ENCODE results near the gene SELL. TPM values are rescaled to one million over a fixed set of nuclear protein-coding genes. Genes with fewer than 3 reads are reported as not detected.

The SELL gene
- total RNA-seq, 1 donor from 2014 or later: not detected

GRCh38 chr1:169644297-169644696 lies 67.1 kb downstream of the SELL start:
- no peak overlapping the region for H3K4me3 Mint-ChIP-seq
- TF ChIP-seq CTCF (IDR thresholded peaks at IDR 0.05) (no peak), EZH2 (IDR thresholded peaks at IDR 0.05) (no peak)
- no peak overlapping the region for H2AFZ ChIP-seq (replicated peaks)

More at GRCh38 chr1:169644297-169644696, 67.1 kb downstream of the SELL start:
- no peak overlapping the region for H3K27ac Mint-ChIP-seq
- Histone ChIP-seq H3K4me3 (no peak overlapping the region), H3K36me3 (no peaks in the 10 kb centered on the region), H3F3A (ENCODE audit: low read depth) (no peaks in the 10 kb centered on the region), H4K20me1 (ENCODE audit: low read depth) (no peaks in the 10 kb centered on the region), H3K4me2 (no peak overlapping the region), H3K27me3 (no peaks in the 10 kb centered on the region), H3K9me3 (ENCODE audit: low read depth) (no peaks in the 10 kb centered on the region), H3K79me2 (ENCODE audit: low read depth) (no peaks in the 10 kb centered on the region), H3K4me1 (no peaks in the 10 kb centered on the region), H3K9ac (no peak overlapping the region), H3K27ac (no peak overlapping the region)
- peak; percentile 11 for DNase-seq (ENCODE audit: low spot score)
- peaks cover 3% of the 10 kb centered on the region for H3K27me3 Mint-ChIP-seq (ENCODE audit: insufficient read depth, low read depth)
- no peaks in the 10 kb centered on the region for H3K36me3 Mint-ChIP-seq
- no peaks in the 10 kb centered on the region for H3K9me3 Mint-ChIP-seq
- no peaks in the 10 kb centered on the region for H3K4me1 Mint-ChIP-seq

Other genes starting within 250 kb of the SELL start
- 24.1 and 35.4 TPM in 2 replicates for gene SLC19A2, start 225.7 kb downstream of the SELL start, total RNA-seq (ENCODE audit: low replicate concordance)
- gene F5, start 125.1 kb downstream of the SELL start, total RNA-seq (ENCODE audit: low replicate concordance): not detected in 2 replicates
- not detected in 2 replicates for gene SELP, start 81.5 kb downstream of the SELL start, total RNA-seq (ENCODE audit: low replicate concordance)
- not detected in 2 replicates for gene SELE, start 22.5 kb upstream of the SELL start, total RNA-seq (ENCODE audit: low replicate concordance)
- 13.3 and 24.2 TPM in 2 replicates for gene METTL18, start 83.3 kb upstream of the SELL start, total RNA-seq (ENCODE audit: low replicate concordance)
- 10.6 and 12.8 TPM in 2 replicates for gene SCYL3, start 182.3 kb upstream of the SELL start, total RNA-seq (ENCODE audit: low replicate concordance)